Left cardiac atrium (tissue), 4 donors: ENCODE data around the gene NMNAT2. TPM values are rescaled to one million over a fixed set of nuclear protein-coding genes. Genes with fewer than 3 reads are reported as not detected.
A peak's percentile ranks its signal among the peaks of the same experiment; 100 is the strongest.

ENCODE experiments used
- ATAC-seq, 2 donors: fragments of 200-7000 bp; cut with Tn5 transposase; one replicate each; pipeline ENCODE4 v1.9.1; 2020; ENCODE audit warnings: mild to moderate bottlenecking in 2 of 2, moderate library complexity in 2 of 2
- DNase-seq: peaks from one replicate; pipeline ENCODE4 v3.0.0-alpha.2; 2020
- intact Hi-C, 2 donors: fragments of 100-400 bp; cut with DNase I; formaldehyde crosslinking; loops; one replicate each; pipeline versions ENCODE4 v1.14.1 to v1.15.1; 2022 to 2023
- total RNA-seq, 2 donors: library from RNA; stranded (reverse); fragmentation: NEBNext Ultra II Directional; extraction: Animal tissue kit (Norgen Biotek cat#: 25700); gene quantifications; one replicate each; pipeline ENCODE4 v1.2.1, GENCODE V29; 2021
- donor health status: DM: no; HTN: yes; CAD: no.
- donor health status: DM: no; HTN: yes; CAD: no; lungs with severe emphysema.
- donor health status: DM: yes; HTN: yes; CAD: no.
- donor health status: Dilated cardiomyopathy.

The NMNAT2 gene
- total RNA-seq, 2 donors from 2014 or later: 23.3 to 33.8 TPM

DNA sequence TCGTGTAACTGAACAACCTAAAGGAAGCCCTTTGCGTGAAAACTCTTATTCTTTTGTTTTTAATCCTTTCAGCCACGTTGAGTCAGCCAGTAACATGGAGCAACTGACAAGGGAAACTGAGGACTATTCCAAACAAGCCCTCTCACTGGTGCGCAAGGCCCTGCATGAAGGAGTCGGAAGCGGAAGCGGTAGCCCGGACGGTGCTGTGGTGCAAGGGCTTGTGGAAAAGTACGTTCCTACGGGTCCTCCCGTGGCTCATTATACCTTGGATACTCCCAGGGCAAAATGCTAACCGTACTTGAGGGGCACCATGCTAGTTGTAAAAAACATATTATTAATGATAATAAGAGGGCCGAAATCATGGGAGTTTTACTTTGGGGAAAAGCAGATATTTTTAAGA, 182.7 kb downstream of the NMNAT2 start:
- DNase-seq (no peak), ATAC-seq (no peak)
- intact Hi-C loops: loop anchor here in 1 of 2 donors (10.0 kb wide), 1 partner anchor 211 kb away; the partner anchor contains the start of gene LAMC1

DNA sequence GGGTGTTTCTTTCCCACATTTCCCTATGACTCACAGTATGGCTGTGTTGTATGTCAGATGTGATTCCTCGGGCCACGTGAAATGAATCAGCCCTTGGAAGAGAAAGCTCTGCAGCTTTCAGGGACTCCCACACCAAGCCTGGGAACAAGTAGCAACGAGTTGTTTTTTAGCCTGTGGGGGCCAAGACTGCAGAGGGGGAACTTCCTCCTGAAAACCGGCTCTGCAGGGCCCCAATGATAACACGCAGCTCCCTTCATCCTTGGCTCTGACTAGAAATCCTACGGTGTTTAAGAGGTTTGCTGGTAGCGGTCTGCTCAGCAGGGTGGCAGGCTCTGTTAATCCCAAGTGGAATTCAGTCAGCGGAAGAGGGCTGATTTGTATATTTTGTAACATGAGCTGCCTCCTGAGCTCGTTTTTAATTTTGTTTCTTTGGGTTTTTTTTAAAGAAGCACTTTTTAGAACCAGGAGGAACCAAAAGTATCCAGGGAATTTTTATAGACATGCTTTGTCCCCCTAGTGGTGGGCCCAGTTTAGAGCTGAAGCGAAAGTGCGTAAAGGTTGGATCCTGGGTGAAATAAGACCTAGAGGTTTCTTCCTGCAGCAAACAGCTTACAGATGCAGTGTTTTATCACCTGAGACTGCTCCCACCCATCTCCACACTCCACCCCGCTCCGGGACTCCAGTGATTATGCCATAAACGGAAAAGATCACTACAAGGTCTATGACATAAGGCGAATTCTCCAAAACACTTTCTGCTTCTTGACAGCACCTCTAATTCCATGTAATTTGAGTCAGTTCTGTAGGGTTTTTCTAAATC, 183.3 kb downstream of the NMNAT2 start:
- intact Hi-C loops: loop anchor here in 1 of 2 donors (10.0 kb wide), 1 partner anchor 210 kb away; the partner anchor contains the start of gene LAMC1
- ATAC-seq (peak; percentile 88 to 97), DNase-seq (peak; percentile 69)

DNA sequence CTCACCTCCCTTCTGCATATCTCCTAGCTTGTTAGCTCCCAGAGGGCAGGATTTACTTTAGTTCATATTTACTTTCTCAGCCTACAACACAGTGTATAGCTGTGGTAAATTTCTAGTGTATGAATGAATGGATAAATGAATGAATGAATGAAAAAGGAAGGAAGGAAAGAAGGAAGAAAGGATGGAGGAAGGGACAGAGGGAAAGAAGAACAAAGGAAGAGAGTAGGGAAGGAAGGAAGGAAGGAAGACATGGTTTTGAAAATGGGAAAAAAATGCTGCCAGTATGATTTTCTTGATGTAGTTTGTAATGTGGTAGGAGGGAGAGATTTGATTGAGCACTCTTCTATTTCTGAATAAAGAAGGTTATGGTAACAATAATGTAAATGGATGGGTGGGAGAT, 185.1 kb downstream of the NMNAT2 start:
- DNase-seq (no peak), ATAC-seq (no peak)
- intact Hi-C loops: loop anchor here in 1 of 2 donors (10.0 kb wide), 1 partner anchor 208 kb away; the partner anchor contains the start of gene LAMC1

DNA sequence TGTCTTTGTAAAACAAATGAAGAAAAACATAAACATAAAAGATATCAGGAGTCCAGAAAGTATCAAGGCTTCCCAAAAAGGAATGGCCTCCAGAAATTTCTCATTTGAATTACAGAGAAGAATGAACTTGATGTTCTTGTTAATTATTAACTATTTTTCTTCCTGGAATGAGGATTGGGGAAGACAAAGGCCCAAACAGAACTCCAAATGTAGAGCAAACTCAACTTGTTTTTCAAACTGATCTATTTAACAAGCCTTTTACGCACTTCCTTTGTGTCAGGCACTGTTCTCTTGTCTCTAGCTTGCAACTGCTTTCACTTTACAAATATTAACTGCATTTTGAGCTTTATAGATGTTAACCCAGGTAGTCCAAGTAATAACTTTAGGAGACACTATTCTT, 186.6 kb downstream of the NMNAT2 start:
- DNase-seq (no peak), ATAC-seq (no peak)
- intact Hi-C loops: loop anchor here in 1 of 2 donors (10.0 kb wide), 1 partner anchor 207 kb away; the partner anchor contains the start of gene LAMC1

DNA sequence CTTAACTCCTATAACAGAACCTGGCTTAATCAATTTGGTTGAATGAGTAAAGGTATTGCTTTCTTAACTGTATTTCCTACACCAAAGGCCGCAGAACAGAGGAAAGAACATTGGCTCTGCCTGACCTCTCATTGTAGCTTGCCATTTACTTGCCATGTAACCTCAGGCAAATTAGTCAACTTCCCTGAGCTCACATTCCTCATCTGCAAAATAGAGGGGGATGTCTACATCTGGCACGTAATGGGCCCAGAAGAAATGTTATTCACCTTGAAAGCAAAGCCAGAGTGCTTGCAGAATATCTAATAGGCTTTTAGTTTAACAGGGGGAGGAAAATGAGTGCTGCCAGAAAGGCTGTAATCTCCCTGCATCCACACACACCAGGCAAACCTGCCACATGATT, 187.8 kb downstream of the NMNAT2 start:
- intact Hi-C loops: loop anchor here in 1 of 2 donors (10.0 kb wide), 1 partner anchor 206 kb away; the partner anchor contains the start of gene LAMC1
- ATAC-seq (no peak), DNase-seq (no peak)

DNA sequence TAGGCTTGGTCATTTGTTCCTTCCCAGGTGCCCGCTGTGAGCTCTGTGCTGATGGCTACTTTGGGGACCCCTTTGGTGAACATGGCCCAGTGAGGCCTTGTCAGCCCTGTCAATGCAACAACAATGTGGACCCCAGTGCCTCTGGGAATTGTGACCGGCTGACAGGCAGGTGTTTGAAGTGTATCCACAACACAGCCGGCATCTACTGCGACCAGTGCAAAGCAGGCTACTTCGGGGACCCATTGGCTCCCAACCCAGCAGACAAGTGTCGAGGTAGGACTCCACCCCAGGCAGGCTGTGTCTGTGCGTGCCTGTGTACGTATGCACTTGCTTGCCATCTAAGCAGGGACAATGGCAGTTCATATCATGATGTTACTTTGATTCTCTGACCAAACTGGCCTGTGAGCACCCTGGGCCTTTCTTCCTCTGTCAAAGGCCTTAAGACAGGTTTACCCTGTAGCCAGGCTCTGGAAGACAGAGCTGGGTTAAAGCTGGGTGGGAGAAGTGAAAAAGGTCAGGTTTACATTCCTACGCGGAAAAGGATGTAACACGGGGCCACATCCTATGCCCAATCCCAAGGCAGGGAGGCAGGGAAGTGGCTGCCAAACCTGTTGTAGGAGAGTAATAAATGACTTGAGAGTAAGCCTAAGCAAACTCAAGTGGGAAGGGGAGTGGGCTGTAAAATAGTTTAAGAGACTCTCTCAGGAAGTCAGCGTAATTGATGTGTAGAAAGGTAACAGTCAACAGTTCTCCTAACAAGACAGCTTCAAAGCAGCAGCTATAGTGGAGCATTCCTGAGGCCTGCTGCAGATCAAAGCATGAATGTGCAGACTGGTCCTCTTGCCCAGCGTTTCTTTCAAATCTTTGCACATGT, 189.6 kb downstream of the NMNAT2 start:
- intact Hi-C loops: loop anchor here (1.0 to 10.0 kb wide), 3 partner anchors 84 to 266 kb away; no protein-coding TSS in a partner anchor
- DNase-seq: no peak
- ATAC-seq: no peak

DNA sequence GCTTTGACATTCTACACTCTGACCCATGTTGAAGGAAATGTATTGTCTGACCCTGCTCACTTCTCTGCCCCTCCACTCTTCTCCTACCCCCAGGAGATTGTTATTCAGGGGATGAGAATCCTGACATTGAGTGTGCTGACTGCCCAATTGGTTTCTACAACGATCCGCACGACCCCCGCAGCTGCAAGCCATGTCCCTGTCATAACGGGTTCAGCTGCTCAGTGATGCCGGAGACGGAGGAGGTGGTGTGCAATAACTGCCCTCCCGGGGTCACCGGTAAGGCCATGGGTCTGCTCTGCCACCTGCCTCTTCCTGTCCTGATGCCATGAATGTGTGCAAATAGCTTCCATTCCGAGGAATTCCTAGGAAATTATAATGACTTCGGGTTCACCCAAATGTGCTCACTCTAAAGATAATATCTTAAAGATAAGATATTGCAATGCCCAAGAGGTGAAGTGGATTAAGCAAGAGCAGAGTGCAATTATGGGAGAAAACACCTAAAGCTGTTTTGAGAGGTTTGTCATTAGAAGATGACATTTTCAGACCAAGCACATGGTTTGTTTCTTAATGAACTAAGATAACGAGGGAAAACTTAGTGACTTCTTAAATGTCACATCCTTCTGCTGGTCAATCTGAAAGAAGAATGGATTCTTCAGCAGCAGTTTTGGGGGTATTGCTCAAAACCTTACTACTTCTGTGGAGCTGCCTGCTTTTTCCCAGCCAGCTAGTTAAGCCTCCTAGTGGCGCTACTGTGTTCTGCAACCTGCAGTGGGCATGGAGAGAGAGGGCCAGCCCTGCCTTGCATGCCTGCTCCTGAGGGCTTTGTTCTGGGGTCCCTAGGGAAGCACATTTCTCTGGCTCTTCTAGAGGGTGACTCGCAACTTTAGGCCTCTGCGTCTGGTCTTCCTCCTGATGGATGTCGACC, 190.5 kb downstream of the NMNAT2 start:
- peak; percentile 65 to 74 for ATAC-seq
- intact Hi-C loops: loop anchor here (1.0 to 10.0 kb wide), 3 partner anchors 83 to 265 kb away; no protein-coding TSS in a partner anchor
- DNase-seq: peak; percentile 48

DNA sequence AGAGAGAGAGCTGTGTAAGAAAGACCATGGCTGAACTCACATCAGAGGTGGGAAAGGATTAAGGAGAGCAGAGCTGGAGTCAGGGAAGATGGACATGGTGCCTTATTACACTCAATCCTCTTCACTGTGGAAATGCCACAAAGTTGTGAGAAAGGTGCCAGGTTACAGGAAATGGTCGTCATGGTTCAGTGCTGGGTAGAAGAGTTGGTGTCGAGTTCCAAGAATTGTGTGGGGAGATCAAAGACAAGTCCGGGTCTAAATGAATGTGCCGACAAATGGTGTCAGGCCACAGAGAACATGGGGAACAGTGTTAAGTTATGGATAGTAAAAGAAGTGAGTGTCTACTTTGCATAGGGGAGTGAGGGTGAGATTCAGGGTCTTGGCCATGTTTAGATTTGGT, 191.2 kb downstream of the NMNAT2 start:
- intact Hi-C loops: loop anchor here (10.0 kb wide), 2 partner anchors 82 to 262 kb away; no protein-coding TSS in a partner anchor
- DNase-seq (no peak), ATAC-seq (no peak)

DNA sequence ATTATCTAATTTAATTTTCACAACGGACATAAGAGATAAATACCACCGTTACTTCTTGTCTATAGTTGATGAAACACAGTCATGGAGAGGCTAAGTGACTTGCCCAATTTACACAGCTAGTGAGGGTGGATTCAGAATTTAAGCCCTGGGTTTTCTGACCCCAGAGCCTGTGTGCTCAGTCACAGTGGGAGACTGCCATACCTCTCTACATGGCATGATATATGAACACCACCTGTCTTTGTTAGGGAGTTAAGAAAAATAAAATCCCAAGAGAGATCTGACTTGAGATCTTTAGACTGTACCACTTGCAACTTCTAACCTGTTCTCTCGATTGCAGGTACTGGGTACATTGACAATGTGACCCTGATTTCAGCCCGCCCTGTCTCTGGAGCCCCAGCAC, 191.8 kb downstream of the NMNAT2 start:
- DNase-seq: no peak
- intact Hi-C loops: loop anchor here (10.0 kb wide), 2 partner anchors 82 to 262 kb away; no protein-coding TSS in a partner anchor
- ATAC-seq: no peak

DNA sequence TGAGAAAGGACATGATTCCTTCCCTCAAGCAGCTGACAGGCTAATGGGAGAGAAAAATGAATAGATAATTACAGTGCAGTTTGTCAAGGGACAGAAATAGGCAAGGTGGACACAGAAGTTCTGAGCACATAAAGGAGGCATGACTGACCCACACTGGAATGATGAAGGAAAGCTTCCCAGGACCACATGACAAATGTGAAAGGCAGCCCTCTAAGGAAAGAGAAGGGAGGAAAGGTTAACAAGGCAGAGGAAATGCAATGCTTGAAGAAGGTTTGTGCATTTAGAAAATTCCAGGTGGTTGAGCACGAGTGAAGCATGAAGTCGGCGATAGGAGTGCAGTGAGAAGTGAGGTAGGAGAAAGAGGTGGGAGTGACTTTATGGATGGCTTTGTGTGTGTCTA, 194.7 kb downstream of the NMNAT2 start:
- ATAC-seq (no peak), DNase-seq (no peak)
- intact Hi-C loops: loop anchor here (10.0 kb wide), 2 partner anchors 79 to 259 kb away; no protein-coding TSS in a partner anchor

DNA sequence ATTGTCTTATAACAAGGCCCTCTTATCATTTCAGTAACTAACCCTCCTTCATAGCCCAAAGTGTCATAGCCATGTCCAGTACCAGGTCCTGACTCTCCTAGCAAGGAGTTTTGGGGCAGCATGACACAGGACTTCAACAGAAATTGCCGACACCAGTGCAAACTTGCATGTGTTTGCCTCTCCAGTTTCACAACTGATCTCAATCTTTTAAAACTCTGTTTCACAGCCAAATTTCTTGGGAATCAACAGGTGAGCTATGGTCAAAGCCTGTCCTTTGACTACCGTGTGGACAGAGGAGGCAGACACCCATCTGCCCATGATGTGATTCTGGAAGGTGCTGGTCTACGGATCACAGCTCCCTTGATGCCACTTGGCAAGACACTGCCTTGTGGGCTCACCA, 195.3 kb downstream of the NMNAT2 start:
- DNase-seq: no peak
- ATAC-seq: no peak
- intact Hi-C loops: loop anchor here (10.0 kb wide), 2 partner anchors 78 to 258 kb away; no protein-coding TSS in a partner anchor

DNA sequence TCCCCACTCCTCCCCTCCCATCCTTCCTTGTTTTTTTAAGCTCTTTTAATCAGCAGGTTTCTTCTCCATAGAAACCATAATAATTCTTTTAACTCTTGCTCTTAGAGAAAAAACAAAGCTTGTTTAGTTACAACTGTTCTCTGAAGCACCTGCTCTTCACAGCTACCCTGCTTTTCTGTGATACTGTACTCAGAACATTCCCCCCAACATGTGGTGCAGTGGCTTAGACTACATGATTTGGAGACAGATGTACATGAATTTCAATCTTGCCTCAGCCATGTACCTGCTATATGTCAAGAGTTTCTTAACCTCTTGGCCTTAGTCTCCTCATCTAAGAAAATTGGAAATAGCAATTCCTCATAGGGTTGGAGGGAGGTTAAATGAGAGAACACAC, 198.6 kb downstream of the NMNAT2 start:
- ATAC-seq (no peak), DNase-seq (no peak)
- intact Hi-C loops: loop anchor here (10.0 kb wide), 2 partner anchors 75 to 255 kb away; no protein-coding TSS in a partner anchor

DNA sequence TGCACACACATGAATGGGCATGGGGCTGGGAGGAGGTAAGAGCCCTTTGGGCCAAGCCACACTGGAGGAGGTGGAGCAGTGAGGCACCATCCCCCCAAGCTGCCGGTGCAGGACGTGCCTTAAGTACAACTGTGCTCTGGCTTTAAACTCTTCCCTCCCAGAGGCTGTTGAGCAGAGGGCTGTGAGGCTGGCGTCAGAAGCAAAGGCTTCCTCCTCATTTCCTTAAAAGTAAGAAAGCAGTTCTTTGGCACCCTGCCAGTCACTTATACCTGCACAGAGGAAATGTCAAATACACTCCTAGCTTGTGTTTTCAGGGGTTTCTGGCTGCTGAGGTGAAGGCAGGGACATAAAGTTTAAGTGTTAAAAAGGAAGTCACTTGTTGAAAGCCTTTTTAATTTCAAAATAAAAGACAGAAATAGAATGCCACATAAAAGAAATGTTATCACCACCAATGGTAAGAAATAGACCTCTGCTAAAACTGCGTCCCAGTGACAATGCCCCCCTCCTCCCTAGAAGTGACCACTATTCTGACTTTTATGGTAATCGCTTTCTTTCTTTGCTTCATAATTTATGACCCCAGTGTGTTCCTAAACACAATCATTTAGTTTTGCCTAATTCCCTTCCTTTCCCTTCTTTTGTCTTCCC, 199.1 kb downstream of the NMNAT2 start:
- intact Hi-C loops: no loop called here
- peak; percentile 60 to 70 for ATAC-seq
- DNase-seq: peak; percentile 45

DNA sequence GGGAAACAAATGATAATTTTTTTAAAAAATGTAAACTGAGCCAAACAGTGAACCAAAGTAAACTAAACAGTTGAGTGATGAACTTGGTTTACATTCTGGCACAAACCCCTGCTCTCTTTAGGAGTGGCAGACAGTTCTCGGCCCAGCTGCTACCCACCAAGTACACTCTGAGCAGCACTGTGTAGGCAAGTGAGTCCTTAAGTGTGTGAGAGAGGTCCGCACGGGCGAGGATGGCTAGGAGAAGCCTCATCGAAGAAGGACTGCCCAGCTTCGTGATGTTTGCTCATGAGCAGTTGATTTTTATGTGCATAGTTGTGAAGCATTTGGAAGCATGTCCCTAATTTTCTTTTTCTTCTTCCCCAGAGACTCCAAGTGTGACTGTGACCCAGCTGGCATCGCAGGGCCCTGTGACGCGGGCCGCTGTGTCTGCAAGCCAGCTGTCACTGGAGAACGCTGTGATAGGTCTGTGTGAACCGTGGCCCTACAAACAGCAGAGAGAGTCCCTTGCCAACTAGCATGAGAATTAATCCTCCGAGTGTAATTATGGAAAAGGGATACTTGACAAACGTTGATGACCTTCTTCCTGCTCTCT, 200.1 kb downstream of the NMNAT2 start:
- DNase-seq (peak; percentile 75), ATAC-seq (peak; percentile 90 to 97)
- intact Hi-C loops: no loop called here

DNA sequence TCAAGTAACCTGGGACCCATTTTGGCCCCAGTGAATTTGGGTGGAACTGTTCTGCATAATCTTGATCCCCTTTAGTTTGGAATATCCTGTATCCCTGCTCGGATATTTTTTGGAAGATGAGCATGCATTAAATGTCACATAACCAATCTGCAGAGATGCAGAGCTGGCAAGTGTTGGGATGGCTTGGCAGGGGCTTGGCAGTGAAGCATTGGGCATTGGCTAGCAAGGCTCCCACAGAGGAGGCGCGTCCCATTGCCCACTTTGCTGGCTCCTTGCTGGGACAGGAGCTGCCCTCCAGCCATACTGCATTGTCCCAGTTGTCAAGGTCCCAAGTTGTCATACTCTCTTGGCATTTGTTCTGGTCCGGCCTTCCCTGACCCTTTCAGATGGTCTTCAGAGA, 202.2 kb downstream of the NMNAT2 start:
- no peak for DNase-seq
- intact Hi-C loops: no loop called here
- ATAC-seq: no peak

DNA sequence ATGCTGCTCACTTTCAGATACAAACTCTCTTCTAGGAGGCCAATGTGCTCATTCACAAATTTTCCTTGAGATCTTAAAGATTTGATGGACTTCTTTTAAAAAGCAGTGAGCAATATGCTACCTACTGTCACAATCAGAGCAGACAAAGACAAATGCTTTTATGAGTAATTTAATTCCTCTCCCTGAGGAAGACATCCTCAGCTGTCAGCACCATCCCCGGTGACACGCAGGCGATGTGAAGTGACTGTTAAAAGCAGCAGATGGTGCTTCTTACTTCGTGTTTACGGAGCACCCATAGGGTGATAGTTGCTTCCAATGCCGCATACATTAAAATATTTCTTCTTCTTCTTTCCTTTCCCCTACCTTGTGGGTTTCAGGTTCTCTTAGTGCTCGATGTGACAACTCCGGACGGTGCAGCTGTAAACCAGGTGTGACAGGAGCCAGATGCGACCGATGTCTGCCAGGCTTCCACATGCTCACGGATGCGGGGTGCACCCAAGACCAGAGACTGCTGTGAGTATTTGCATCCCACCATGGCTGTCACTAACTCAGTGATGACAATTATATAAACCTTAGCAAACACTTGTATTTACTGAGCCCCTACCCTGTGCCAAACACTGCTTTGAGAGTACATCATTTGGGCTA, 203.0 kb downstream of the NMNAT2 start:
- ATAC-seq (no peak), DNase-seq (no peak)
- intact Hi-C loops: no loop called here
